HPDE6-E6E7 (cell line): Measurements from ENCODE around the gene TAF1L.
"Not testable (repeated sequence)": the region's sequence is repeated elsewhere in the genome, so short reads cannot be mapped to it uniquely, and the experiment has no call there.

ENCODE experiments used
- DNase-seq: peaks from one replicate; pipeline ENCODE4 v3.0.0; 2011; ENCODE audit warnings: missing footprints; ENCODE audit errors: extremely low spot score

Gene TAF1L

GRCh38 chr9:32635362-32635761, at the start of gene TAF1L:
Gene TAF1L, minus strand, starts transcription at chr9:32635669. Its CDS starts 90 bp downstream, at chr9:32635579.
- DNase-seq = no peak

GRCh38 chr9:32681751-32682150, 46.3 kb upstream of the TAF1L start:
- DNase-seq = no peak

GRCh38 chr9:32677931-32678330, 42.5 kb upstream of the TAF1L start:
- no peak for DNase-seq

GRCh38 chr9:32672469-32672868, 37.0 kb upstream of the TAF1L start:
- peak; percentile 23 for DNase-seq

- no peak for DNase-seq
These were observed 35.9 kb upstream of the TAF1L start for GRCh38 chr9:32671333-32671732.

- DNase-seq = peak; percentile 56
These were observed 29.6 kb upstream of the TAF1L start for GRCh38 chr9:32665101-32665500.

- no peak for DNase-seq
These were observed 28.3 kb upstream of the TAF1L start for GRCh38 chr9:32663741-32664140.

- no peak for DNase-seq
These were observed 12.2 kb upstream of the TAF1L start for GRCh38 chr9:32647671-32648070.

GRCh38 chr9:32644698-32645097, 9.2 kb upstream of the TAF1L start:
- DNase-seq = peak; percentile 40

- DNase-seq = not testable (repeated sequence)
These were observed 2.3 kb downstream of the TAF1L start for GRCh38 chr9:32633151-32633550.

- DNase-seq = no peak
These were observed 3.5 kb downstream of the TAF1L start for GRCh38 chr9:32631991-32632390.

GRCh38 chr9:32627394-32627954, 8.0 kb downstream of the TAF1L start:
- peak; percentile 64 for DNase-seq

- DNase-seq = no peak
These were observed 10.1 kb downstream of the TAF1L start for GRCh38 chr9:32625320-32625719.

- no peak for DNase-seq
These were observed 12.5 kb downstream of the TAF1L start for GRCh38 chr9:32622948-32623347.

GRCh38 chr9:32618261-32618660, 17.2 kb downstream of the TAF1L start:
- no peak for DNase-seq

- no peak for DNase-seq
These were observed 28.7 kb downstream of the TAF1L start for GRCh38 chr9:32606811-32607210.

GRCh38 chr9:32603914-32604852, 31.3 kb downstream of the TAF1L start:
- DNase-seq = peak; percentile 92

- not testable (repeated sequence) for DNase-seq
These were observed 36.4 kb downstream of the TAF1L start for GRCh38 chr9:32599021-32599420.

- DNase-seq = no peak
These were observed 38.5 kb downstream of the TAF1L start for GRCh38 chr9:32596936-32597335.

- no peak for DNase-seq
These were observed 39.2 kb downstream of the TAF1L start for GRCh38 chr9:32596096-32596865.

- peak; percentile 61 for DNase-seq
These were observed 44.6 kb downstream of the TAF1L start for GRCh38 chr9:32590898-32591297.

- no peak for DNase-seq
These were observed 45.0 kb downstream of the TAF1L start for GRCh38 chr9:32590476-32590875.
